ENCODE data around the gene GSN. TPM values are rescaled to one million over a fixed set of nuclear protein-coding genes. Genes with fewer than 3 reads are reported as not detected.

Gene GSN
- total and polyA plus RNA-seq, 10 of the 15 experiments (the other 5 are each of a cell fraction or from before 2014, with no cell fraction given): 0.66 to 9.2 (median 6.2) TPM

GRCh38 chr9:121242219-121242958 lies 25.6 kb upstream of the GSN start:
- intact Hi-C loops (cut with micrococcal nuclease; ENCODE audit: unreplicated experiment) (no loop called here), in situ Hi-C loops (cut with MboI) (no loop called here)
- Histone ChIP-seq H3K4me2 (ENCODE audit: control insufficient read depth, insufficient read depth) (no peak overlapping the region), H3K79me2 (ENCODE audit: control insufficient read depth, insufficient read depth, low read length) (no peaks in the 10 kb centered on the region), H3K4me3 (no peak overlapping the region), H2AFZ (ENCODE audit: control insufficient read depth, low read depth, low read length) (no peak overlapping the region), H3K9me3 (replicated peaks; ENCODE audit: control insufficient read depth, insufficient read depth, low read length) (no peaks in the 10 kb centered on the region; the same call in 1 of the 3 replicates), H3K27ac (ENCODE audit: control insufficient read depth, insufficient read depth) (no peak overlapping the region), H3K4me1 (ENCODE audit: control insufficient read depth, insufficient read depth, low read length) (no peaks in the 10 kb centered on the region), H3K27me3 (replicated peaks in 1 of 2; ENCODE audit: control insufficient read depth in 2 of 2, insufficient read depth in 2 of 2, low read length in 1 of 2) (no peaks in the 10 kb centered on the region), H4K20me1 (ENCODE audit: control insufficient read depth, insufficient read depth) (no peaks in the 10 kb centered on the region), H3K36me3 (ENCODE audit: control insufficient read depth in 2 of 2, insufficient read depth in 2 of 2, low read length in 1 of 2) (no peaks in the 10 kb centered on the region), H3K9ac (ENCODE audit: control insufficient read depth, insufficient read depth, low read length) (no peak overlapping the region)
- ChIA-PET CTCF (interaction anchor here (1.0 kb wide), 2 partner anchors 11 to 29 kb away, joined by 3 to 4 read pairs; no protein-coding TSS in a partner anchor), POLR2A (no interaction called here), SMC1A (ENCODE audit: uncharacterized antibody, unreplicated experiment) (no interaction called here), RAD21 (ENCODE audit: unreplicated experiment) (no interaction called here)
- WGBS (ENCODE audit: insufficient coverage, insufficient replicate concordance, low lambda C conversion rate, missing lambda C conversion rate): 79% methylated on average over 5 of the region's 5 CpGs
- ATAC-seq (no peak), FAIRE-seq (no peak), DNase-seq (ENCODE audit: low read depth, low spot score) (no peak)
- TF ChIP-seq NFYB (IDR thresholded peaks at IDR 0.05; ENCODE audit: insufficient read depth, low read depth, low read length): peak; percentile 54
- TF ChIP-seq BACH1 (IDR thresholded peaks at IDR 0.05; ENCODE audit: borderline replicate concordance): no peak
- BruUV-seq (replicated peaks): no TSS peak

GRCh38 chr9:121242959-121243346 lies 25.0 kb upstream of the GSN start:
- no peak for DNase-seq (ENCODE audit: low read depth, low spot score)
- WGBS (ENCODE audit: insufficient coverage, insufficient replicate concordance, low lambda C conversion rate, missing lambda C conversion rate): 83% methylated on average over 4 of the region's 4 CpGs
- Histone ChIP-seq H3K4me2 (ENCODE audit: control insufficient read depth, insufficient read depth) (no peak overlapping the region), H3K9me3 (replicated peaks; ENCODE audit: control insufficient read depth, insufficient read depth, low read length) (no peaks in the 10 kb centered on the region; the same call in 1 of the 3 replicates), H3K4me3 (no peak overlapping the region), H4K20me1 (ENCODE audit: control insufficient read depth, insufficient read depth) (no peaks in the 10 kb centered on the region), H3K27me3 (replicated peaks in 1 of 2; ENCODE audit: control insufficient read depth in 2 of 2, insufficient read depth in 2 of 2, low read length in 1 of 2) (no peaks in the 10 kb centered on the region), H3K79me2 (ENCODE audit: control insufficient read depth, insufficient read depth, low read length) (no peaks in the 10 kb centered on the region), H3K4me1 (ENCODE audit: control insufficient read depth, insufficient read depth, low read length) (no peaks in the 10 kb centered on the region), H3K36me3 (ENCODE audit: control insufficient read depth in 2 of 2, insufficient read depth in 2 of 2, low read length in 1 of 2) (no peaks in the 10 kb centered on the region), H3K27ac (ENCODE audit: control insufficient read depth, insufficient read depth) (no peak overlapping the region), H3K9ac (ENCODE audit: control insufficient read depth, insufficient read depth, low read length) (no peak overlapping the region), H2AFZ (ENCODE audit: control insufficient read depth, low read depth, low read length) (no peak overlapping the region)
- no TSS peak for BruUV-seq (replicated peaks)
- no peak for ATAC-seq
- TF ChIP-seq MYC (IDR thresholded peaks at IDR 0.05; ENCODE audit: insufficient read depth, insufficient read length, insufficient replicate concordance, low read length, severe bottlenecking) (no peak), NR2F1 (conservative IDR thresholded peaks at IDR 0.05) (no peak), SKIL (IDR thresholded peaks at IDR 0.05; ENCODE audit: low read depth, poor library complexity, severe bottlenecking) (no peak), HCFC1 (IDR thresholded peaks at IDR 0.05; ENCODE audit: low read length) (no peak), NFYA (IDR thresholded peaks at IDR 0.05; ENCODE audit: borderline replicate concordance, low read depth, low read length) (no peak)
- TF ChIP-seq, protein P1, sequence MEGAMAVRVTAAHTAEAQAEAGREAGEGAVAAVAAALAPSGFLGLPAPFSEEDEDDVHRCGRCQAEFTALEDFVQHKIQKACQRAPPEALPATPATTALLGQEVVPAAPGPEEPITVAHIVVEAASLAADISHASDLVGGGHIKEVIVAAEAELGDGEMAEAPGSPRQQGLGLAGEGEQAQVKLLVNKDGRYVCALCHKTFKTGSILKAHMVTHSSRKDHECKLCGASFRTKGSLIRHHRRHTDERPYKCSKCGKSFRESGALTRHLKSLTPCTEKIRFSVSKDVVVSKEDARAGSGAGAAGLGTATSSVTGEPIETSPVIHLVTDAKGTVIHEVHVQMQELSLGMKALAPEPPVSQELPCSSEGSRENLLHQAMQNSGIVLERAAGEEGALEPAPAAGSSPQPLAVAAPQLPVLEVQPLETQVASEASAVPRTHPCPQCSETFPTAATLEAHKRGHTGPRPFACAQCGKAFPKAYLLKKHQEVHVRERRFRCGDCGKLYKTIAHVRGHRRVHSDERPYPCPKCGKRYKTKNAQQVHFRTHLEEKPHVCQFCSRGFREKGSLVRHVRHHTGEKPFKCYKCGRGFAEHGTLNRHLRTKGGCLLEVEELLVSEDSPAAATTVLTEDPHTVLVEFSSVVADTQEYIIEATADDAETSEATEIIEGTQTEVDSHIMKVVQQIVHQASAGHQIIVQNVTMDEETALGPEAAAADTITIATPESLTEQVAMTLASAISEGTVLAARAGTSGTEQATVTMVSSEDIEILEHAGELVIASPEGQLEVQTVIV (IDR thresholded peaks at IDR 0.05; ENCODE audit: borderline replicate concordance, partially characterized antibody): no peak
- CTCF ChIA-PET: interaction anchor here (3.3 kb wide), 1 partner anchor 36 kb away, joined by 10 read pairs; no protein-coding TSS in a partner anchor
- no peak for FAIRE-seq
- POLR2A ChIA-PET: no interaction called here
- in situ Hi-C loops (cut with MboI): no loop called here
- RAD21 ChIA-PET (ENCODE audit: unreplicated experiment): no interaction called here
- SMC1A ChIA-PET (ENCODE audit: uncharacterized antibody, unreplicated experiment): interaction anchor here (1.6 kb wide), 1 partner anchor 35 kb away, joined by 4 read pairs; no protein-coding TSS in a partner anchor
- intact Hi-C loops (cut with micrococcal nuclease; ENCODE audit: unreplicated experiment): no loop called here
